HepG2 (cell line): ENCODE results near the gene ZFAND2A. TPM values are rescaled to one million over a fixed set of nuclear protein-coding genes. Genes with fewer than 3 reads are reported as not detected.

Experiments used
- ATAC-seq: fragments of 200-7000 bp; cut with Tn5 transposase; 3 replicates; pipeline ENCODE4 v1.9.1; 2020; ENCODE audit warnings: mild to moderate bottlenecking, moderate library complexity
- BruUV-seq: library from RNA; stranded (reverse); fragments of 400-500 nt; replicated peaks from 2 replicates; lab custom pipeline; 2021; lab: Mats Ljungman, UMichigan
- CTCF ChIA-PET: fragments of 300-600 bp; formaldehyde crosslinking; extraction: SDS; loops from one replicate; lab custom pipeline; 2021; ENCODE audit warnings: low total read pairs, inconsistent platforms, low intra/inter-chr PET ratio; lab: Yijun Ruan, JAX
- POLR2A ChIA-PET: fragments of 350-600 bp; sonication (Branson Sonifier 250); formaldehyde crosslinking; loops from one replicate; lab custom pipeline; 2020; ENCODE audit warnings: antibody characterized with exemption, inconsistent platforms; lab: Yijun Ruan, JAX
- DNase-seq: peaks from one replicate; pipeline ENCODE4 v3.0.0-alpha.2; 2015; ENCODE audit warnings: low spot score
- FAIRE-seq: peaks from 3 replicates; lab custom pipeline; 2011; peaks lifted over from hg19 to GRCh38; lab: Jason Lieb, UNC
- H2AFZ ChIP-seq: one replicate; pipeline ENCODE4 v1.6.1; 2011; ENCODE audit warnings: low read length, inconsistent platforms
- H3K27ac ChIP-seq: fragments of 300-600 bp; 3 replicates; pipeline ENCODE4 v1.8.0; 2011; ENCODE audit warnings: mixed run types, mild to moderate bottlenecking, mixed read lengths, low read length, inconsistent platforms; ENCODE audit not compliant: insufficient read depth; ENCODE audit errors: extremely low read length
- H3K27me3 ChIP-seq, 2 experiments: fragments of 200-600 bp in 1 of 2; 2 replicates in 1 of 2; 3 replicates in 1 of 2; pipeline versions ENCODE4 v1.6.0 to v1.8.0; 2011; ENCODE audit warnings: low read length in 2 of 2, mild to moderate bottlenecking in 2 of 2, moderate library complexity in 2 of 2, inconsistent platforms in 1 of 2; ENCODE audit not compliant: insufficient read depth in 2 of 2, control insufficient read depth in 1 of 2
- H3K36me3 ChIP-seq, 2 experiments: fragments of 200-600 bp in 1 of 2; replicated peaks in 1 of 2; 2 replicates in 1 of 2; 3 replicates in 1 of 2; pipeline versions ENCODE4 v1.5.1 to v1.8.0; 2011; ENCODE audit warnings: low read length in 2 of 2, inconsistent platforms in 1 of 2; ENCODE audit not compliant: insufficient read depth in 2 of 2, control insufficient read depth in 1 of 2
- H3K4me1 ChIP-seq: 2 replicates; pipeline ENCODE4 v1.5.1; 2012; ENCODE audit warnings: low read length, inconsistent platforms; ENCODE audit not compliant: insufficient read depth
- H3K4me2 ChIP-seq: 2 replicates; pipeline ENCODE4 v1.6.0; 2011; ENCODE audit warnings: low read depth, low read length, inconsistent platforms
- H3K4me3 ChIP-seq, 3 experiments: fragments of 200-600 bp in 1 of 3; sonication (generic), shearing (Covaris generic) in 1 of 3; replicated peaks in 1 of 3; 2 replicates each; pipeline ENCODE4 v1.5.1; 2011 to 2016; ENCODE audit warnings: low read length in 3 of 3, inconsistent platforms in 2 of 3, low read depth in 2 of 3, mild to moderate bottlenecking in 2 of 3, control low read depth in 1 of 3, mixed read lengths in 1 of 3; ENCODE audit not compliant: insufficient read depth in 1 of 3
- H3K79me2 ChIP-seq: one replicate; pipeline ENCODE4 v1.6.1; 2011; ENCODE audit warnings: low read length, inconsistent platforms; ENCODE audit not compliant: insufficient read depth
- H3K9ac ChIP-seq: 2 replicates; pipeline ENCODE4 v1.6.0; 2011; ENCODE audit warnings: mild to moderate bottlenecking, low read depth, low read length, inconsistent platforms; ENCODE audit not compliant: insufficient read depth
- H3K9me3 ChIP-seq: 2 replicates; pipeline ENCODE4 v1.5.1; 2012; ENCODE audit warnings: mild to moderate bottlenecking, low read length
- H4K20me1 ChIP-seq: 2 replicates; pipeline ENCODE4 v1.6.0; 2011; ENCODE audit warnings: inconsistent platforms, mild to moderate bottlenecking, low read length, moderate library complexity; ENCODE audit not compliant: insufficient read depth
- ARID2 ChIP-seq: sonication (generic); formaldehyde crosslinking; IDR thresholded peaks from 2 replicates; pipeline ENCODE4 v1.8.1; 2022; ENCODE audit warnings: mild to moderate bottlenecking, missing genetic modification reagents, borderline replicate concordance
- GATAD1 ChIP-seq: IDR thresholded peaks from 2 replicates; pipeline ENCODE4 v1.6.1; 2016; ENCODE audit warnings: missing genetic modification reagents, missing compliant biosample characterization
- HNF4A ChIP-seq: sonication (generic); formaldehyde crosslinking; IDR thresholded peaks from 2 replicates; pipeline ENCODE4 v1.4.0; 2020; ENCODE audit warnings: missing genetic modification reagents
- HNRNPUL1 ChIP-seq: fragments of 200-400 bp; formaldehyde crosslinking; IDR thresholded peaks from 2 replicates; pipeline ENCODE4 v1.6.1; 2017; ENCODE audit warnings: low read depth, mild to moderate bottlenecking, low read length, moderate library complexity
- KDM3A ChIP-seq: IDR thresholded peaks from 2 replicates; pipeline ENCODE4 v1.6.1; 2018; ENCODE audit warnings: low read depth, missing compliant biosample characterization
- PTBP1 ChIP-seq: fragments of 200-400 bp; formaldehyde crosslinking; IDR thresholded peaks from 2 replicates; pipeline ENCODE4 v1.6.1; 2018; ENCODE audit warnings: low read length, low read depth; ENCODE audit not compliant: poor library complexity, severe bottlenecking
- SATB2 ChIP-seq: sonication (generic); formaldehyde crosslinking; IDR thresholded peaks from 2 replicates; pipeline ENCODE4 v1.5.0; 2020; ENCODE audit warnings: missing genetic modification reagents
- SKI ChIP-seq: fragments of 450-650 bp; IDR thresholded peaks from one replicate; pipeline ENCODE4 v1.6.1; 2018; ENCODE audit warnings: mild to moderate bottlenecking; ENCODE audit not compliant: partially characterized antibody
- SMAD1 ChIP-seq: sonication (generic); formaldehyde crosslinking; IDR thresholded peaks from 2 replicates; pipeline ENCODE4 v1.4.0; 2020; ENCODE audit warnings: missing genetic modification reagents, low read depth, mild to moderate bottlenecking, borderline replicate concordance
- ZBTB25 ChIP-seq: IDR thresholded peaks from 2 replicates; pipeline ENCODE4 v1.6.1; 2018; ENCODE audit warnings: missing genetic modification reagents
- ZNF3 ChIP-seq: IDR thresholded peaks from 2 replicates; pipeline ENCODE4 v1.7.0; 2017; ENCODE audit warnings: inconsistent platforms
- ZNF468 ChIP-seq: sonication (generic); formaldehyde crosslinking; IDR thresholded peaks from 2 replicates; pipeline ENCODE4 v1.8.0; 2022; ENCODE audit warnings: mild to moderate bottlenecking, moderate library complexity, missing genetic modification reagents
- ZNF546 ChIP-seq: sonication (generic); formaldehyde crosslinking; conservative IDR thresholded peaks from 2 replicates; pipeline ENCODE4 v1.8.1; 2023; ENCODE audit warnings: mild to moderate bottlenecking, missing genetic modification reagents
- ZNF605 ChIP-seq: sonication (generic); formaldehyde crosslinking; IDR thresholded peaks from 2 replicates; pipeline ENCODE4 v1.8.0; 2022; ENCODE audit warnings: mild to moderate bottlenecking, missing genetic modification reagents
- WGBS: methylation state at CpG from one replicate; pipeline ENCODE4 v1.1.6; 2017; ENCODE audit warnings: low lambda C conversion rate; 5-methylcytosine and 5-hydroxymethylcytosine counted together
- in situ Hi-C: cut with HindIII; loops from 2 replicates; pipeline ENCODE4 v1.10.0; 2017; ENCODE audit warnings: low pct_unique_long_range_greater_than_20kb; ENCODE audit not compliant: extremely low pct_ligation_motif_present
- intact Hi-C: fragments of 100-400 bp; cut with micrococcal nuclease; formaldehyde crosslinking; loops from one replicate; pipeline ENCODE4 v1.10.0; 2022; ENCODE audit not compliant: unreplicated experiment
- polyA plus RNA-seq, 8 experiments: library from polyadenylated mRNA; depleted of rRNA in 3 of 8; stranded (reverse) in 7 of 8; unstranded in 1 of 8; fragments of >200 nt; fragmentation: Illumina TruSeq in 4 of 8; extraction: Trizol in 4 of 8; gene quantifications; 2 replicates each; pipeline versions ENCODE4 v1.2.1 to v1.2.3, GENCODE V29; 2011 to 2016; ENCODE audit warnings: low read depth in 4 of 8, missing spikeins in 1 of 8, mixed read lengths in 1 of 8; ENCODE audit not compliant: insufficient read depth in 1 of 8
- total RNA-seq, 5 experiments: library from RNA; depleted of rRNA; stranded (reverse); fragments of >200 nt; fragmentation: Illumina TruSeq; extraction: Trizol; gene quantifications; 2 replicates each; pipeline ENCODE4 v1.2.3, GENCODE V29; 2016; ENCODE audit warnings: low read depth in 1 of 5

Gene ZFAND2A
- total and polyA plus RNA-seq, 2 of the 13 experiments (the other 11 are each of a cell fraction or from before 2014, with no cell fraction given), result 140 to 153 TPM

- TF ChIP-seq HNF4A (CRISPR knock-in tag), result no peak
- no peak for TF ChIP-seq ZNF3
- TF ChIP-seq ZNF546 (CRISPR knock-in tag), result no peak
- no peak for TF ChIP-seq KDM3A (CRISPR knock-in tag)
- no peak for TF ChIP-seq SMAD1 (CRISPR knock-in tag)
- TF ChIP-seq ZBTB25 (CRISPR knock-in tag), result no peak
- TF ChIP-seq, all 625 proteins: peak for 0
Measured at GRCh38 chr7:1108264-1108920, 51.6 kb downstream of the ZFAND2A start (continued).

GRCh38 chr7:1106793-1107421, 53.1 kb downstream of the ZFAND2A start:
- Histone ChIP-seq H3K27me3 (no peaks in the 10 kb centered on the region), H3K36me3 (peaks cover 0 to 4% of the 10 kb centered on the region in 2 experiments; a peak in 2 of 5 replicates), H3K4me1 (peaks cover 23% of the 10 kb centered on the region), H3K4me2 (no peak overlapping the region), H3K79me2 (peaks cover 16% of the 10 kb centered on the region), H4K20me1 (no peaks in the 10 kb centered on the region), H3K27ac (no peak overlapping the region), H3K9ac (no peak overlapping the region), H3K9me3 (no peaks in the 10 kb centered on the region), H3K4me3 (no peak overlapping the region), H2AFZ (no peak overlapping the region)
- FAIRE-seq (no peak), DNase-seq (no peak), ATAC-seq (no peak)
- in situ Hi-C loops, result no loop called here
- ChIA-PET POLR2A (interaction anchor here (0.9 to 1.3 kb wide), 2 partner anchors 14 to 49 kb away, joined by 3 read pairs; no protein-coding TSS in a partner anchor), CTCF (no interaction called here)
- BruUV-seq, result no TSS peak
- 96% methylated on average over 8 of the region's 20 CpGs for WGBS
- intact Hi-C loops, result no loop called here
- TF ChIP-seq SKI (no peak), GATAD1 (CRISPR knock-in tag) (no peak), PTBP1 (no peak), ZNF605 (CRISPR knock-in tag) (no peak), SATB2 (CRISPR knock-in tag) (no peak), ARID2 (CRISPR knock-in tag) (no peak), ZNF468 (CRISPR knock-in tag) (no peak), HNRNPUL1 (no peak)
